H1 (cell line): ENCODE data around the gene PLXNB3. TPM values are rescaled to one million over a fixed set of nuclear protein-coding genes. Genes with fewer than 3 reads are reported as not detected.

Experiments used
- CBX5 ChIP-seq: fragments of 300-800, 300-1000 bp; sonication (generic); IDR thresholded peaks from 2 replicates; pipeline ENCODE4 v1.7.1; 2016; ENCODE audit warnings: antibody characterized with exemption, low read length, low read depth
- GTF2F1 ChIP-seq: IDR thresholded peaks from 2 replicates; pipeline ENCODE4 v1.6.1; 2012; ENCODE audit warnings: low read depth, low read length, improper control_type of control experiment, borderline replicate concordance
- HDAC2 ChIP-seq, 2 experiments: fragments of 300-600 bp in 1 of 2; sonication (generic) in 1 of 2; IDR thresholded peaks; 2 replicates each; pipeline ENCODE4 v1.6.1; 2011 to 2012; ENCODE audit warnings: low read depth in 2 of 2, low read length in 2 of 2, mild to moderate bottlenecking in 2 of 2, moderate library complexity in 2 of 2, borderline replicate concordance in 1 of 2, inconsistent platforms in 1 of 2
- MAFK ChIP-seq: IDR thresholded peaks from 2 replicates; pipeline ENCODE4 v1.6.1; 2012; ENCODE audit warnings: low read depth, mild to moderate bottlenecking, improper control_type of control experiment, low read length
- POLR2A ChIP-seq, 2 experiments: IDR thresholded peaks; 1 replicate in 1 of 2; 2 replicates in 1 of 2; pipeline ENCODE4 v1.6.1; 2011; ENCODE audit warnings: low read depth in 2 of 2, low read length in 2 of 2, mild to moderate bottlenecking in 2 of 2; ENCODE audit errors: control extremely low read depth in 1 of 2
- SP1 ChIP-seq: IDR thresholded peaks from 2 replicates; pipeline ENCODE4 v1.6.1; 2011; ENCODE audit warnings: low read depth, low read length
- USF2 ChIP-seq: IDR thresholded peaks from 2 replicates; pipeline ENCODE4 v1.6.1; 2011; ENCODE audit warnings: low read length, improper control_type of control experiment
- polyA plus RNA-seq, 7 experiments: library from polyadenylated mRNA; depleted of rRNA in 3 of 7; stranded (reverse) in 5 of 7; unstranded in 2 of 7; fragments of >200 nt in 5 of 7; fragments of 200-250 nt in 2 of 7; gene quantifications; 1 replicate in 5 of 7; 2 replicates in 1 of 7; 4 replicates in 1 of 7; pipeline versions ENCODE4 v1.2.1 to v1.2.3, GENCODE V29; 2011 to 2013; ENCODE audit warnings: missing spikeins in 2 of 7, mixed read lengths in 2 of 7
- total RNA-seq: library from RNA; stranded (reverse); fragmentation: NEBNext Ultra II Directional; extraction: Animal tissue kit (Norgen Biotek cat#: 25700); gene quantifications from 2 replicates; pipeline ENCODE4 v1.2.1, GENCODE V29; 2021

PLXNB3 gene
- total and polyA plus RNA-seq, 2 of the 8 experiments (the other 6 are each of a cell fraction or from before 2014, with no cell fraction given): 1.2 to 2.7 TPM

GRCh38 chrX:153774576-153775292 lies 10.7 kb downstream of the PLXNB3 start (continued):
- no peak for TF ChIP-seq USF2
- TF ChIP-seq MAFK: no peak
- no peak for TF ChIP-seq SP1
- no peak for TF ChIP-seq POLR2A (IDR thresholded peaks at IDR 0.05; ENCODE audit: control extremely low read depth in 1 of 2, low read depth in 2 of 2, low read length in 2 of 2)
- no peak for TF ChIP-seq HDAC2 (IDR thresholded peaks at IDR 0.05; ENCODE audit: borderline replicate concordance in 1 of 2, low read depth in 2 of 2, low read length in 2 of 2)
- no peak for TF ChIP-seq CBX5
- no peak for TF ChIP-seq GTF2F1
